A673 (cell line): ENCODE data around the gene MAB21L1.

ENCODE experiments used
- CTCF ChIP-seq: fragments of 300-800, 200-600 bp; sonication (generic); conservative IDR thresholded peaks from 2 replicates; pipeline ENCODE4 v1.5.1; 2017; ENCODE audit warnings: low read depth, mild to moderate bottlenecking, antibody characterized with exemption, low read length, moderate library complexity, mixed read lengths
- EZH2 ChIP-seq: fragments of 200-600 bp; sonication (generic); IDR thresholded peaks from 2 replicates; pipeline ENCODE4 v1.6.1; 2017; ENCODE audit warnings: borderline replicate concordance, low read depth, mild to moderate bottlenecking, mixed read lengths, antibody characterized with exemption, low read length; ENCODE audit not compliant: poor library complexity, severe bottlenecking

DNA sequence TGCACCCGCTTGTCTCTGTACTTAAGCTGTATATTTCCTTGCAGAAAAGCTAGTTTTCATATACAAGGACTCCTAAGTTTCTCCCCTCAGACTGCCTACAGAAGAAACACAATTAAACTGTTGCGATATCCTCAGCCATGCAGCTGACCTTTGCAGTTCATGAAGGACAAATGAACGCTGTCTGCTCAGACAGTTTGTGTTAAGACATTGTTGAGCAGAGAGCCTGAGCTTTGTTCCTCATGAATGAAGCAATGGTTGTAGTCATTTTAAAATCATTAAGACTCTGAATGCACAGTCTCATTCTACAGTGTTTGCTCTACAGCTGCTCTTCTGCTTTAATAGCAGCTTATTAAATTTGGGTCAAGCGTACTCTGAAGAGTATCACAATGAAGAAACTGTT lies 23.2 kb upstream of the MAB21L1 start:
- TF ChIP-seq CTCF (no peak), EZH2 (no peak)
